GM18499 (cell line): Measurements from ENCODE around the gene COL13A1.

Experiments
- ATAC-seq: cut with Tn5 transposase; IDR thresholded peaks from one replicate; pipeline ENCODE4 v1.9.1; 2021; ENCODE audit warnings: moderate number of reproducible peaks; ENCODE audit not compliant: insufficient read depth, unreplicated experiment

COL13A1 gene

DNA sequence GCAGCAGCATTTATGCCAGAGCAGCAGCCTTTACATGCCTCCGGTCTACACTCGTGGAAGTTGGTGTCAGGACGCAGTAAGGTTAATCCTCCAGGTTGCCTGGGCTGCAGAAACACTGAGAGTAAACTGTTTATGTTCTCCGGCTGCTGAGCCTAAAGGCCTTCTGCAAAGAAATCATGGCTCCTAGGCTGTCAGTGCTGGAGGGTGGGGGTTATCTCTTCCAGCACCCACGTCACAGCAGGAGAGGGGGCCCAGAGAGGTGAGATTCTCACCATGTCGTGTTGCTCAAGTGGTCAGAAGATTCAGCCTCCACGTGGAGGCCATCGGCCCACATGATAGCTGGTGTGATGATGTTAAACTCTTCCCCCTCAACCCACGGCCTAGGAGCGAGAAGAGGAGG lies 41.2 kb downstream of the COL13A1 start:
- no peak for ATAC-seq

DNA sequence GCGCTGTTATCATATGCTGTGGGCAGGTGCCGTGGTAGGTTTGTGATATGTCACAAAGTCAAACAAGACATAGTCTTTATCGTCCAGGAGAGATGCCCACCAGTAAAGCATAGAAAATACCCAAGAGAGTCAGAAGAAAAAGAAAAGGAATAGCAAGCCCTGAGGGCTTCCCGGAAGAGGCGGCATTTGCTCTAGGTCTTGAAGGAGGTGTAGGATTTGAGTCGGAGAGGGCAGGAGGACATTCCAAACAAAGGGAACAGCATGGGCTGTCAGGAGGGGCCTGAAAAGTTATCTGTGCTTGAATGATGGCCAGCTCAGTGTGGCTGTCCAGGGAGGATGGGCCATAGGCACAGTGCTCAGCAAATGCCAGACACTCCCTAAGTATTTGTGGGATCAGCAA lies 42.2 kb downstream of the COL13A1 start:
- no peak for ATAC-seq

DNA sequence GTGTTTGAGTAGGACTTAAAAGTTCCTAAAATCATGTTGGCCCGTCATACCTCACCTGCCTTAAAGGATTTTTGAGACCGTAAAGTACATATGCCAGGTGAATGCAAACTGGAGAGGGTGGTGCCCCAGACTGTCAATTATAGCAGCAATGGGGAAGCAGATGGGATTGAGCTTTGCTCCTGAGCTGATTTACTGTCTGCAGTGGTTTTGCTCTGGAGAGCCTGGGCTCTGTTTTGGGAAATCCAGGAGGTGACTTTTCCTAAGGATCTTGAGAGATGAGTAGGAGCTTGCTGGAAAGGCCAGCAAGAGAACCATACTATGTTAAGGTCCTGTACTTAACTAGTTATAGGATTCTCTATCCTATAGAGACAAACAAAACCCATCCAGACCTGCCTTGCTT lies 43.0 kb downstream of the COL13A1 start:
- ATAC-seq: no peak

DNA sequence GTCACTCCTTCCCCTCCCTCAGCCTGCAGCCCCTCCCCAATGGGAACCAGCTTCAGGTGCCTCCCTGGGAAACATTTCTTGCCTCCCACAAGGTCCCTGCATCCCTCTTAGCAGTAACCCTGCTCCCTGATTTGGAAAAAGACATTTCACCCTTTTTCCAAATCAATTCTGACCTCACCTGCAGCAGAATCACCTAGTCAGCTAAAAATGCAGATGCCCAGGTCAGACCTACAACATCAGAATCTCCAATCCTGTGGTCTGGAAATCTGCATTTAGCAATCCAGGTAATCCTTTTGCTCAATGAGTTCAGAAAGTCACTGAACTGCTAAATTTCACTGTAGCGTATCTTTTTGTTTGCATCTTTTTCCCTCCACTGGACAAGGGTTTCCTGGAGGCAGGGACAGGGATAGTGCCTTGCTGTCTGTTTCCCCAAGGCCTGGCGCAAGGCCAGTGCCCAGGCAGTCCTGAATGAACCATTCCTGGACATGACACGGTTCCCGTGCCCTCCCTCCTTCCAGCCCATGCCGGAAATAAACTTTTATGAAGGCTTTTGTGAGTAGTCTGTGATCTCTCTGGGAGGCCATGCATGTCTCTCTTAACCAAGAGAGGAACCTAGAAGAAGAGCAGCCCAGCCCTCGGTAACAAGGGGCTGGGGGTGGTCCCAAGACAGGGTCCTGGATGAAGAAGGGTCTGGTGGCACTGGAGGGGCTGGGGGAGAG lies 44.0 kb downstream of the COL13A1 start:
- ATAC-seq: no peak

DNA sequence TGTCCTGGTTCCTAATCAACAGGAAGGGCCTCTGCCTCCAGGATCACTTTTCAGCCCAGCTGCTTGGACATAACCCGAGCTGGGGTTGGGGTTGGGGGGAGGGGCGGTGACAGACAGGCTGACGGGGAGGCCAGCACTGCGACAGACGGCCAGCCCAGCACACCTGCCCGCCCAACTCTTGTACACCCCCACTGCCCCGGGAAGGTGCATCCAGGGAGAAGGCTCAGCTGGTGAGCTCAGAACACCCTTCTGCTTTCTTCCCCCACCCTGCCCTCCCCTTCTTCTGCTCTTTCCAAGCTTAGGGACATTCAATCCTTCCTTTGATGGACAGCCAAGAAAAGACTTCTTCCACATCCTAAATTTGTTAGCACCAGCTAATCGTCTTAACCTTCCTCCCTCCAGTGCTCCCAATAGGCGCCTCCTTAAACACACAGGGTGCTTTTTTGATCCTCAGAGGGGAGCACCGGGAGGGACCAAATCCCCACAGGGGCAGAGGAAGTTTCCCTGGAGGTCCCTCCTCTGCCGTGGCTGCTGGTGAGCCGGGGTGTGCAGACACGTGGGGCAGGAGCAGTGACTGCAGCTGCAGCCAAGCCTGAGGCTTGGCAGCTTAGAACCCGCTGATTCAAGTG lies 44.7 kb downstream of the COL13A1 start:
- no peak for ATAC-seq

DNA sequence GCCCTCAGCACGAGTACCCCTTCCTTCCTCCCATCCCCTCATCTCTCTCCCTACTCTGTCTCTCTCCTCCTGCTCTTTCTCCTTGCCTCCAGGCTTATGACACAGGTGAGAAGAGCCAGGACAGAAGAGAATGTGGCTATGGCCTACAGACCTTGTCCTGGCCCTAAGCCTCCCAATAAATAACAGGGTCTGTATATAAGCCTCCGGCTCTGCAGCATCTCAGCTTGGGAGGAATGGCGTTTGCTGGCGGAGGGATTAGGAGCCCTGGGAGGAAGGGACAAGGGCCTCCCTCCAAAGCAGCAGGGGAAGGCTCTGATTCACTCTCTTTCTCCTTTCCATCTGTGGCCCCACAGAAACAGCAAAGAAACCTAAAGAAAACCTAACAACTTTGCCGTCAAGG lies 45.8 kb downstream of the COL13A1 start:
- ATAC-seq: no peak

DNA sequence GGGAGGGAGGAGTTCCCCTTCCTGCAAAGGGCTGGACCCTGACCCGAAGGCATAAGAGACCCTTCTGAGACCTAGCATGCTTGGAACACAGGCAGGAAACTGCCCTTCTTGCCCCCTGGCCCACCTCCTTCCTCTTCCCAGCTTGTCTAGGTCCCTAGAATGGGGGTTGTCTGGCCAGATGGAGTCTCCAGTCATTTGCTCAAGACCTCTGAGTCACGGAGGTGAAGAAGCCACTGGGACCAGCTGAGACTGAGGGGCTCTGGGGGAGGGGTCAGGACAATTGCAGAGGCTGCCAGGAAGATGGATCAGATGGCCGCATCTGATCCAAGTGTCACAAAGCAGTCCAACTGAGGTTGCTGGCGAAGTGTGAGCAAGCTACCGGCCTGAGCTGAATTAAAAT lies 46.2 kb downstream of the COL13A1 start:
- ATAC-seq: no peak

DNA sequence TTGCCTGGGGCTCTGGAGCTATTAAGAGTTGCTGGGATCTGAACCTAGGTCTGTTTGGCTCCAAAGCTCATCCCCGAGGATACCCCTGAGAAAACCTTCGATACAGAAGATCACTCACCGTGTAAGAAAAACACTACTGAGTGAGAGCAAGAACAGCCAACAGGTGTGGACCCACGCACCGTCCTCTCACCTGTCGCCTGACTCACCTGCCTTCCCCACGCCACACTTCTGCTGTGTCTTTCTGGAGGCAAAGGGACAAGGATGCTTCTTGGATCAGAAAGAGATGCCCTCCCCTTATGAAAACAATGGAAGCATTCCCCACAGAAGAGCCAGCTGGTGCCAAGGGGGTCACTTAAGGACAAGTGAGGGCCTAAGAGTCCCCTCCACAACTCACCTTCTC lies 46.7 kb downstream of the COL13A1 start:
- no peak for ATAC-seq

DNA sequence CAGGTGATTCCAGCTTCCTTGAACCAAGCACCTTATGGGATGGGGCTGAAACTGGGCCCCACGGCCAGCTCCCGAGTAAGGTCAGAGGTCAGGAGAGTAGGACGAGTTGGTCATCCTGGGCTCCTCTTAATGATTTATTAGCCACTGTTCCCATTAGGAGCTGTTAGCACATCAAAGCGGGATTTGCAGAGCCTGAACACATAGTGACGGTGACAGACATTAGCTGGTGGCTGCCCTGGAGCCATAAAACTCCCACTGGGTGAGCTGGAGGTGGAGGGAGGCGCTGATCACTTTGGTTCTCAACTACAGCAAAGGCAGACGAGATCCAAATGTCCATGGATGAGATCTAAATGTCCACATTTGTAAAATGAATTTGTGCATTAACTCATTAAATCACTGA lies 48.1 kb downstream of the COL13A1 start:
- ATAC-seq: no peak

DNA sequence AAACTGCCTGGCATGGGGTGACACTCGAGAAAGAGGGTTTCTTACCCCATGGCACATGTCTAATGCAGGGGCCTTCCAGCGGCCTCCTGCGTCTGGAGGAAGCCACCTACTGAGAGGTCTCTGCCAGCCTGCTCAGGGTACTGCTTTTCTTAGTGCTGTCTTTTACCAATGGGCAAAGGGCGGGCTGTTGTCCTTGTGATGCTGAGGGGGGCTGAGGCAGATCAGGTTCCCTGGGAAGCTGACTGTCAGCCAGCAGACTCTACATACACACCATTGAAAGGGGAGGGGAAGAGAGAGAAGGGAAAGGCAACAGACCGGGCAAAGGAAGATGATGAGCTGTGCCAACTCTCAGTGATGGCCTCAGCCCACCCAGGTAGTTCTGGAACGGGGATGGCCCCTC lies 48.7 kb downstream of the COL13A1 start:
- no peak for ATAC-seq

DNA sequence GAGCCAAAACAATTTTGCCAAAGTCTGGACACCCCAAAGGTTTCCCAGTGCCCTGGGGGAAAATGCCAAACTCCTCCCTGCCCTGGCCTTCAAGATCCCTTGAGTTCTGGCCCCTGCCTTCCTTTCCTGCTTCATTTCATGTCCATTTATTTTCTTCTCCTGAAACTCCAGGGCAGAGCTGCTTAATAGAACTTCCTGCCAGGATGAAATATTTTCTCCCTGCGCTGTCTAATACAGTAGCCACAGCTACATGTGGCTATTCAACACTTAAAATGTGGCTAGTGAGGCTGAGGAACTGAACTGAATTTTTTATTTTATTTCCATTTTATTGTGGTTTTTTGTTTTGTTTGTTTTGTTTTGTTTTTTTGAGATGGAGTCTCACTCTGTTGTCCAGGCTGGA lies 49.6 kb downstream of the COL13A1 start:
- ATAC-seq: no peak

DNA sequence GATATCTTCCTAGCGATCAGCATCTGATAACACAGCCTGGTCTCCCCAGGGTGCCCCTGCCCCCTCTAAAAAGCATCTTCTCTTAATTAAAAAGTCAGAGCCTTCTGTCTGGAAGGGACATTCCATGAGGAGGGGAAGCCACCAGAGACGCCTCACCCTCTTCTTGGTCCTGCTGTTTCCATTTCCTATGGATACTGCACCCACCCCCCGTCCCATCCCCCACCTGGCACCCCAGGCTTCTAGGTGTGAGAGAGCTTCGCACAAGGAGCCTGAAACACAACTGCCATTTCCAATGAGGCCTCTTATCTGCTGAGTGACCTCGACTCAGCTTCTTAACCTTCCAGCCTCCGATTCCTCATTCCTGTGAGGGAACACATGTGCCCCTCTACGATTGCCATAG lies 51.4 kb downstream of the COL13A1 start:
- ATAC-seq: no peak

DNA sequence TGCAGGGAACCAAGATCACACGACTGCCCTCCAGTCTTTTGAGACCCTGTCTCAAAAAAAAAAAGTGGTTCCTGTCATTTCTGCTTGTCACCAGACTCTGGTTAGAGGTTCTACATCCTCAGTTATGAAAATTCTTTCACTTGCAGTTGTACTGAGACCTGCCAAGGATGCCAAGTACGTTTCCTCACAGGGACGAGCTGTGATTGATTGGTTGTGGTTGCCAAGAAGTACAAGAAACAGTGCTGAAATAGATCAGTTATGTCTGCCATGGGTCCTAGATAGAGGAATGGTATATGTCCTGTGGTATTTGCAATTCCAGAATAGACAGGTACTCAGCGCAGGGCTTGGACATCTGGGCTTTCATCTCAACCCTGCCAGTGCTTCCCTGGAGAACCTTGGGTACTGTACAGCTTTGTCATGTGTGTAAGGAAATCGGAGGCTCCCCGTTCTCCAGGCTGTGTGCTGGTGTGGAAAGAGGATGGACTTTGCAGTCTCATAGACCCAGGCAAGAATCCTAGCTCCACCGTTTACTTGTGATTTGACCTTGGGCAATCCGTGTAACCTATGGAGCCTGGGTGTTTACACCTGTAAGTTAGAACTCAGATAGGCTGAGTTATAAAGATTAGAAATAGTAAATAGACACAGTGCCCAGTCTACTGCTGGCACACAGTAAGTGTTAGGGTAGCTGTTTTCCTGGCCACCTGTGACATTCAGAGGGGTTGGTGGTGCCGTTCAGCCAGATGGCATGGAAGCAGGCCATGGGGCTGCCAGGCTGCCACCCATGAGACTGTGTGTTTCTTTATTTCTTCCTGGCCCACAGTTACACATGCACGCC lies 53.0 kb downstream of the COL13A1 start:
- no peak for ATAC-seq

DNA sequence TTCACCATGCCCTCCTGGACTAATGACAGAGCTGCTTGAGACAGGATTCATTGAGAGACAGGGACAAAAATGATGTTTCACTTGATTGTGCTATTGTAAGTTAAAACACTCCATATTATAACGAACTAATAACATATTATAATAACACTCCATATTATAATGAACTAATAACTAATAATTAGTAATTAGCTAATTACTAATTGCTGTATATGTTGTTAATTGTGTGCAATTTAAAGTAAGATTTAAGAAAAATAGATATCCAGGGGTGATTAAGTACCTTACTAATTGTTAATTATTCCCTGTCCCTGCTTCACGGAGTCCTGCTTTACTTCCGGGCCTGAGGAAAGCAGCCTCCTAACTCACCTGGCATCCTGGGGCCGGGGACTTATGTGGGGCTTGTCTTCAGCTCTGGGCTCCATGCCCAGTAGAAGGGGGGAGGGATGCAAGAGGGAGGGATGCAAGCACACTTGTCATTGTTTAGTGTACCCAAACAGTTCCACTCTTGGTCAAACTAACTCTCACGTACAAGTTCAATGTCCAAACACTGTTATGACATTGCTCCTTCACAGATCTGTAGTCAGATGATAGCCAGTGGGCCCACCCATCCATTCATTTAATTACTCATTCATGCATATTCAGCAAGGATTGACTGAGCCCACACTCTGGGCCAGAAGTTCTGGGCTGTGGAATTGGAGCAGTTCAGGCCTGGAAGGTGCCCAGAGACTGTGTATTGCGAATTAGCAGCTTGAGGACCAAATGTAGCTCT lies 53.8 kb downstream of the COL13A1 start:
- no peak for ATAC-seq

DNA sequence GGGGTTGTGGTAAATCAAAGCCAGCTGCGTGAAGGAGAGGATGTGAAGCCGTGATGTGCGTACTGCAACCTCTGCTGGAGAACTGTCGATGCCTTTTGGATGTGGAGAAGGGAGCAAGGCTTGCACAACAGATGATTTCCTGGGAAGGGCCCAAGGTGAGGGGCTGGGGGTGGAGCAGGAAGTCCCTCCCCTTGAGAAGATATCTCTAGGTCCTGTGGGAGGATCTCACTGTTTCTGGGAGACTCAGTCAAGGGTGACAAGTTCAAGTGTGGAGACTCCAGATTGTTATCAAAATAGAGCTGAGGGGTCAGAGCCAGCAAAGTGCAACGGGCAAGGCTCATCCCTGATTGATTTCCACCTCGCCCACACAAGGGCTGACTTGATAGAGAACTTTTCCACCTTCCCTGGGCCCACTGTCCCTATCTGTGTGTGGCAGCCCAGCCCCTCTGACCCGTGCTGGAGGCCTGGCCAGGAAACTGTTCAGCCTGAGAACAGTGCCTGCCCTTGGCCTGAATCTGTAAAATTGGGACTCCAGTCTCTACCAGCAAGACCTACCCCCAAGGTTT lies 55.0 kb downstream of the COL13A1 start:
- no peak for ATAC-seq

DNA sequence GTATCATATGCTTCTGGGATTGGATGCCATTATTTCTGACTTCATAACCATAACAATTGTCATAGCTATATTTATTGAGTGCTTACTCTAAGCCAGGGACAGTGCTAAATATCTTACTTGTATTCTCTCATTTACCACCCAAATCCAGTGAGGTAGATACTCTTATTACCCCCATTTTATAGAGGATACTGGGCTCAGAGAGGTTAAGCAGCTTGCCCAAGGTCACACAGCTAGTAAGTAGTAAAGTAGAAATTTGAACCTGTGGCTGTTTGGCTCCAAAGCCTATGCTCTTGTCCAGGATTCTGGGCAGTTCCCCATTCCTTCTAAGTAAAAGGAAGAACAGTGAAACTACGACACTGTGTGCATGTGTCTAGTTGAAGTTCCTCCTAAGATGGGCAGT lies 56.5 kb downstream of the COL13A1 start:
- ATAC-seq: no peak

DNA sequence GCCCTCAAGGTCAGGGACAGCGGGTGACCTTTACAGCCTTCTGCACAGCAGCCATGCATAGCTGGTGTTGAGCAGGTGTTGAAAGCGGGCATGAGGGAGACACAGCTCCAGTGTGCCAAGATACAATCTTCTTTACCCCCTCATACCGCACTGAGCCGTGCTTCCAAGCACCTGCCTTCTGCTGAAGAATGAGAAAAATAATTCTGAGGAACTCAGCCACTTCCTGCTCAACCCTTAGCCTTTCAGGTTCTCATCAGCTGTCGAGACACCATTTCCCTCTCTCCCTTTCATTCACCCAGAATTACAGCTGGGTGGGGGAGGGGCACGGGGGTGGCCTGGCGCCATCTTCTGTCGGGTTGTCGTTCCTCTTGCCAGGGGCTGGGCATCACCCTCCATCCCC lies 58.6 kb downstream of the COL13A1 start:
- ATAC-seq: no peak

DNA sequence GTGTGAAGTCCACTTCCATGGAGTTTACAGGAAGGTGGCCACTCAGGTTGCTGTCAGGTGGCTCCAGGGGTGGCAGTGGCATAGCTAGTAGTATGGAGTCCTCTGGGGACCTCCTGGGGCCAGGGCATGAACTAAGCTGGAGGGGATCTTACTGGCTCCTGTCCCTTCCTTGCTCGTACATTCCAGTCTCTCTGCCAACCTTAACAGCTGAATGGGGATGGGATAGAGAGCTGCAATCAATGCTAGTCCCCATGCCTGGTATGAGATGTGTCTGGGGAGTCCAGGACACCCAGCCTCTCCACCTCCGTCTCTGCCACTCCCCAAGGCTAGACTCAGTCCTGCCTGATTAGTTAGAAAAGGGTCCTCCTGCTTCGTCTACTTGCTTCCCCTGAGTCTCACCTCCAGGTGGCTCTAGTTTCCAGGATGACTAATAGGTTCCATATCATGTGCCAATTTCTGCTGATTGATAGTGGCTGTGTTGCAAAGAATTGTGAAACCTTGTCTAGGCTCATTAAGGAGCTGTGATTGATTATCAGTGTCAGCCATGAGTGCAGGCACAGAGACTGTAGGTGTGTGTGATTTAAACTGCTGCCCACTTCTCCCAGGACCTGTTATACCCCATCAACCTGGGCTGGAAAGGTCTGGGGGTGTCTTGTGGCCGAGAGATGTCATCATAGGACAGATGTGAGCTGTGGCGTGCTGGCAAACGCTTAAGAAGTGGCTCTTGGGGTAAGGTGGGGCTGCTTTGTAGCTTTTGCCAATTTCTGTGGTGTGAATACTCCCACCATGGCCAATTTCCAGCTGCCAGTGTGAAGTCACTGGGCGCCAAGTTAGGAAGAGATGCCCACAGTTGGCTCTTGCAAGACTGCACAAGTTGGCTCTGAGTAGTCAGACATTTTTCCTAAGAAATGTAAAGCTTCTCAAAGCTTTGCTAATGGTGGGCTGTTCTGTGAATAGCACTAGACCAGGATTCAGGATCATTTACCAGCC lies 59.8 kb downstream of the COL13A1 start:
- ATAC-seq: no peak

DNA sequence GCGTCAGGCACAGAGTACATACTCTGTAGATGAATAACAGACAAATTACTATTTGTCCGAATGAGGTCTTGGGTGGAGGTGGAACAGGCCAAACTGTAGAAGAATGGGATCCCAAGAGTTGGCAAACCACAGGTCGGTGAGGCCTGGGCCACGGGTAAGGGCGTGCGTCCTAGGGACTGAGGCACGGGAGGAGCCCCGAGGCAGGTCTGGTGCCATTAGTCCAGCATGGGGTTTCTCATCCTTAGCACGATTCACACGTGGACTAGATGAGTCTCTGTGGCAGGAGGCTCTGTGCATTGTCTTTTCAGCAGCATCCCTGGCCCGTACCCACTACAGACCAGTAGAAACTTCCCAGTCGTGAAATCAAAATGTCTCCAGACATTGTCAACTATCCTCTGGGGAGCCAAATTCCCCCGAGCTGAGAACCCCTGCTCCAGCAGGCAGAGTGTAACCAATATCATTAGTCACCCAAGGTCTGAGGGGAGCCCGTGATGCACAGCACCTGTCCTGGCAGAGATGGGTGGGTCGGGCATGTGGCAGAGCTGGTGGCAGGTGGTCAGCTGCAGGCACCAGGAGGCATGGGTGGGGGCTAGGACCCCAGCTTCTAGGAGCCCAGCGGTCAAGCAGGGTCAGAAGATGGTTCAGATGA lies 61.3 kb downstream of the COL13A1 start:
- ATAC-seq: no peak
